Hepatocyte (in vitro differentiated cells): Measurements from ENCODE around the gene GNAS. TPM values are rescaled to one million over a fixed set of nuclear protein-coding genes. Genes with fewer than 3 reads are reported as not detected.

Experiments
- DNase-seq: peaks from one replicate; pipeline ENCODE4 v3.0.0-alpha.2; 2016; ENCODE audit warnings: low spot score
- H2AFZ ChIP-seq: fragments of 200-600 bp; sonication (generic); 2 replicates; pipeline ENCODE4 v1.6.0; 2016; ENCODE audit warnings: antibody characterized with exemption, mild to moderate bottlenecking
- H3K27ac ChIP-seq: fragments of 200-600 bp; sonication (generic); 2 replicates; pipeline ENCODE4 v1.5.1; 2016; ENCODE audit warnings: mild to moderate bottlenecking
- H3K27me3 ChIP-seq: fragments of 200-600 bp; sonication (generic); 2 replicates; pipeline ENCODE4 v1.6.1; 2016
- H3K36me3 ChIP-seq: fragments of 200-600 bp; sonication (generic); replicated peaks from 2 replicates; pipeline ENCODE4 v1.5.1; 2016; ENCODE audit warnings: low read depth; ENCODE audit not compliant: insufficient read depth
- H3K4me1 ChIP-seq: fragments of 200-600 bp; sonication (generic); 2 replicates; pipeline ENCODE4 v1.5.1; 2016; ENCODE audit warnings: mild to moderate bottlenecking, moderate library complexity; ENCODE audit not compliant: insufficient read depth
- H3K4me2 ChIP-seq: fragments of 200-600 bp; sonication (generic); 2 replicates; pipeline ENCODE4 v1.6.0; 2016
- H3K4me3 ChIP-seq: fragments of 200-600 bp; sonication (generic); 2 replicates; pipeline ENCODE4 v1.5.1; 2016; ENCODE audit warnings: mild to moderate bottlenecking
- H3K79me2 ChIP-seq: fragments of 200-600 bp; sonication (generic); 2 replicates; pipeline ENCODE4 v1.6.0; 2017; ENCODE audit warnings: mild to moderate bottlenecking
- H3K9me2 ChIP-seq: fragments of 200-600 bp; sonication (generic); replicated peaks from 2 replicates; pipeline ENCODE4 v1.6.0; 2017; ENCODE audit warnings: mild to moderate bottlenecking; ENCODE audit not compliant: insufficient read depth
- H3K9me3 ChIP-seq: fragments of 200-600 bp; sonication (generic); 2 replicates; pipeline ENCODE4 v1.5.1; 2016; ENCODE audit warnings: low read depth, mild to moderate bottlenecking
- H4K20me1 ChIP-seq: fragments of 200-600 bp; sonication (generic); 2 replicates; pipeline ENCODE4 v1.6.0; 2016; ENCODE audit warnings: mild to moderate bottlenecking; ENCODE audit not compliant: insufficient read depth, poor library complexity, severe bottlenecking
- EZH2 ChIP-seq: fragments of 200-600 bp; sonication (generic); IDR thresholded peaks from 2 replicates; pipeline ENCODE4 v1.6.1; 2016; ENCODE audit warnings: antibody characterized with exemption, mild to moderate bottlenecking, borderline replicate concordance
- EZH2phosphoT487 ChIP-seq: fragments of 200-600 bp; sonication (generic); IDR thresholded peaks from one replicate; pipeline ENCODE4 v1.6.1; 2018; ENCODE audit warnings: antibody characterized with exemption, mild to moderate bottlenecking, low read depth, moderate library complexity; ENCODE audit not compliant: unreplicated experiment, severe bottlenecking
- WGBS: methylation state at CpG from one replicate; pipeline ENCODE4 v1.1.6; 2016; ENCODE audit warnings: low lambda C conversion rate; ENCODE audit errors: missing lambda C conversion rate; 5-methylcytosine and 5-hydroxymethylcytosine counted together
- polyA plus RNA-seq: library from polyadenylated mRNA; unstranded; fragments of >200 nt; fragmentation: Nextera tagmentation; extraction: Ambion mirVana; gene quantifications from 2 replicates; pipeline ENCODE4 v1.2.1, GENCODE V29; 2016
- total RNA-seq: library from RNA; depleted of rRNA; stranded (reverse); fragments of >200 nt; gene quantifications from 2 replicates; pipeline ENCODE4 v1.2.3, GENCODE V29; 2014
- TF ChIP-seq, protein P1 (sequence below): fragments of 200-600 bp; sonication (generic); IDR thresholded peaks from 2 replicates; pipeline ENCODE4 v1.5.1; 2016; ENCODE audit warnings: antibody characterized with exemption, mild to moderate bottlenecking; ENCODE audit not compliant: poor library complexity

GNAS gene
- total and polyA plus RNA-seq, 2 experiments from 2014 or later: 897 to 1,649 TPM

DNA sequence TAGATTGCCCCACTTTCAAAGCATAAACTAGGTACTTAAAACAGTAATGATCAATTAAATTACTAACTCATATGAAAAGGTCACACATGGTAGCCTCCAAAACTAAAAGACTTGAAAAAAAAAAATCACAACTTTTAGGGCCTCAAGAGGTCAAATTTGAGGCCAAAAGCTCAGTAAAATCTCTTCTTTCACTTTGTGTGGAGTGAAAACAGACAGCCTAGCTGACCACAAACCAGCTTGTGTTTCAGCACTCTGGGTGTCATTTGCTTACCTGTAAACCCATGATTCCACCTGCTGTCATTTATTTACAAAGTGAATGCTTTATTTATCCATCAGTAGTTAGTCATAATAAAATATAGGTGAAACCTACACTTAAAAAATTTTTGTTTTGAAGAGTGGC is 34.0 kb downstream of the GNAS start:
- Histone ChIP-seq H3K79me2 (peaks cover 22% of the 10 kb centered on the region), H3K4me2 (no peak overlapping the region), H3K9me2 (no peaks in the 10 kb centered on the region), H3K36me3 (no peaks in the 10 kb centered on the region), H3K9me3 (no peaks in the 10 kb centered on the region), H2AFZ (no peak overlapping the region), H3K27ac (no peak overlapping the region), H3K4me3 (no peak overlapping the region), H3K4me1 (peaks cover 3% of the 10 kb centered on the region), H3K27me3 (no peaks in the 10 kb centered on the region), H4K20me1 (no peaks in the 10 kb centered on the region)
- no peak for DNase-seq
- TF ChIP-seq EZH2phosphoT487 (no peak), EZH2 (no peak)
- TF ChIP-seq, protein P1, sequence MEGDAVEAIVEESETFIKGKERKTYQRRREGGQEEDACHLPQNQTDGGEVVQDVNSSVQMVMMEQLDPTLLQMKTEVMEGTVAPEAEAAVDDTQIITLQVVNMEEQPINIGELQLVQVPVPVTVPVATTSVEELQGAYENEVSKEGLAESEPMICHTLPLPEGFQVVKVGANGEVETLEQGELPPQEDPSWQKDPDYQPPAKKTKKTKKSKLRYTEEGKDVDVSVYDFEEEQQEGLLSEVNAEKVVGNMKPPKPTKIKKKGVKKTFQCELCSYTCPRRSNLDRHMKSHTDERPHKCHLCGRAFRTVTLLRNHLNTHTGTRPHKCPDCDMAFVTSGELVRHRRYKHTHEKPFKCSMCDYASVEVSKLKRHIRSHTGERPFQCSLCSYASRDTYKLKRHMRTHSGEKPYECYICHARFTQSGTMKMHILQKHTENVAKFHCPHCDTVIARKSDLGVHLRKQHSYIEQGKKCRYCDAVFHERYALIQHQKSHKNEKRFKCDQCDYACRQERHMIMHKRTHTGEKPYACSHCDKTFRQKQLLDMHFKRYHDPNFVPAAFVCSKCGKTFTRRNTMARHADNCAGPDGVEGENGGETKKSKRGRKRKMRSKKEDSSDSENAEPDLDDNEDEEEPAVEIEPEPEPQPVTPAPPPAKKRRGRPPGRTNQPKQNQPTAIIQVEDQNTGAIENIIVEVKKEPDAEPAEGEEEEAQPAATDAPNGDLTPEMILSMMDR: no peak

DNA sequence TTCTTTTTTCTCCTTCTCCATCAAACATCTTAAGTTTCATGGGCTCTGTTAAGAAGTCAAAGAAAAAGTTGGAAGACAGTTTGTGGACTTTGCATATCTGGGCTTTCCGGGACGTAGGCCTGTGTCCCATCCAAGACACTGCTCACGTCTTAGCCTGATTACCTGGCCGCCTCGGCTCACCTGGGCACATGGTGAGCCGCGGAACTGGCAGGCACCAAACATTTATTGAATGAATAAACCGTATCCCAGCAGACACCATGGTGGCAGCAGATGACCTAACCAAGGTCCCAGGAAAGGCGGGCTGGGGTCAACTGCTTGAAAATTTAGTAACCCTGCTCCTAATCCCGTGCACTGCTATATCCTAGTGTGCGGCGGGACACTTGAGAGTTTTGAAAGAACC is 35.6 kb downstream of the GNAS start:
- H3K27ac ChIP-seq: peak overlapping the region; percentile 81
- peak overlapping the region; percentile 92 for H3K4me3 ChIP-seq
- H3K9me3 ChIP-seq: no peaks in the 10 kb centered on the region
- DNase-seq: no peak
- H4K20me1 ChIP-seq: peaks cover 4% of the 10 kb centered on the region
- peaks cover 34% of the 10 kb centered on the region for H3K79me2 ChIP-seq
- H2AFZ ChIP-seq: peak overlapping the region; percentile 82
- no peaks in the 10 kb centered on the region for H3K27me3 ChIP-seq
- H3K4me2 ChIP-seq: peak overlapping the region; percentile 92
- H3K4me1 ChIP-seq: peaks cover 3% of the 10 kb centered on the region
- H3K36me3 ChIP-seq: no peaks in the 10 kb centered on the region
- no peaks in the 10 kb centered on the region for H3K9me2 ChIP-seq
- TF ChIP-seq EZH2 (no peak), EZH2phosphoT487 (no peak)
- TF ChIP-seq, protein P1: no peak
- 24% methylated on average over 12 of the region's 12 CpGs for WGBS

DNA sequence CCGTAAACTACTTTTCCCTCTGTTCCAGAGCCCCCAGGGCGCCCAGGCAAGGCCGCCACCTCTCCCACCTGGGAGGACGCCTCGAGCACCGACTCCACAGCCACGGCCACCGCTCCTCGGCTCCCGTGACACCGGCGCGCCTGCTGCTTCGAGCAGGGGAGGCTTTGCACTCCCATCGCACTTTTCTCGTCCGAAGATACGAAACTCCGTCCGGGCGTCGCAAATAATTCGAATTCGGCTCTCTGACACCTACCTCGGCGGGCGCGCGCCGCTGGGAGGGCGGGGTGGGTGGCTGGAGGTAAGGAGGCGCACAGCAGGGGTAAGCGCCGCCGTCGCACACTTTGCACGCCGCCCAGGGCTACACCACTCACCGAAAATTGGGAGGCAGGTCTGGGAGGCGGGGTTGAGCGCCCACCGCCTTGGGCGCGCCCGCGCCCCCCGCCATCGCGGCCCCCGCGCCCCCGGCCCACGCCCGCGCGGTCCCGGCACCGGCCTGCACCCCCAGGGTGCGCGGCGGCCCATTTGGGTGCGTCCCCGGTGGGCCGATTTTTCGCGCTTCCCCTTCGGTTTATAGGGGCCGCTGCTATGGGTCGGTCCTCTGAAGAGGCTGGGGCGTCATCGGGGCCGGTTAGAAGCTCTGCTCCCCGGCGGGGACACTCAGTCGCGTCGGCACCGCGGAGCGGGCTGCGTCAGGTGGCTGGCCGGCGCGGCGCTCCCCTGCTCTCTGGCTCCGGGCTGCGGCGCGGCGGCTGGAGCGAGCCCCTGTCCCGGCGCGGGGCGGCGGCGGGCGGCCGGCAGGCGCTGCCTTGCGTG is 36.2 kb downstream of the GNAS start:
- Histone ChIP-seq H4K20me1 (peaks cover 9% of the 10 kb centered on the region), H3K4me3 (peak overlapping the region; percentile 92), H3K4me1 (peaks cover 5% of the 10 kb centered on the region), H3K36me3 (no peaks in the 10 kb centered on the region), H3K27ac (peak overlapping the region; percentile 99), H3K9me3 (no peaks in the 10 kb centered on the region), H2AFZ (peak overlapping the region; percentile 82), H3K79me2 (peaks cover 40% of the 10 kb centered on the region), H3K27me3 (no peaks in the 10 kb centered on the region), H3K9me2 (no peaks in the 10 kb centered on the region), H3K4me2 (peak overlapping the region; percentile 97)
- 1% methylated on average over 68 of the region's 101 CpGs for WGBS
- no peak for TF ChIP-seq EZH2phosphoT487
- no peak for TF ChIP-seq EZH2
- TF ChIP-seq, protein P1: no peak
- peak; percentile 94 for DNase-seq
